Measurements from ENCODE around the gene PSMD14. TPM values are rescaled to one million over a fixed set of nuclear protein-coding genes. Genes with fewer than 3 reads are reported as not detected.

Gene PSMD14
- total RNA-seq, 2 experiments from 2014 or later: 17.1 to 22.1 TPM

DNA sequence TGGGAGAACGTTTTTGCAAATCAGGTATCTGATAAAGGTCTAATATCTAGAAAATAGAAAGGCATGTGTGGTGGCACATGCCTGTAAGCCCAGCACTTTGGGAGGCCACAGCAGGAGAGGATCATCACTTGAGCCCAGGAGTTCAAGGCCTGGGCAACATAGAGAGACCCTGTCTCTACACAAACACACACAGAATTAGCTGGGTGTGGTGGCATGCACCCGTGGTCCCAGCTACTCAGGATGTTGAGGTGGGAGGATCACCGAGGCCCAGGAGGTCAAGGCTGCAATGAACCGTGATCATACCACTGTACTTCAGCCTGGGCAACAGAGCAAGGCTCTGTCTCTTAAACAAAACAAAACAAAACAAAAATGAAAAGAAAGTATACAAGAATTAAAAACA lies 94.1 kb downstream of the PSMD14 start:
- CTCF ChIA-PET: no interaction called here

DNA sequence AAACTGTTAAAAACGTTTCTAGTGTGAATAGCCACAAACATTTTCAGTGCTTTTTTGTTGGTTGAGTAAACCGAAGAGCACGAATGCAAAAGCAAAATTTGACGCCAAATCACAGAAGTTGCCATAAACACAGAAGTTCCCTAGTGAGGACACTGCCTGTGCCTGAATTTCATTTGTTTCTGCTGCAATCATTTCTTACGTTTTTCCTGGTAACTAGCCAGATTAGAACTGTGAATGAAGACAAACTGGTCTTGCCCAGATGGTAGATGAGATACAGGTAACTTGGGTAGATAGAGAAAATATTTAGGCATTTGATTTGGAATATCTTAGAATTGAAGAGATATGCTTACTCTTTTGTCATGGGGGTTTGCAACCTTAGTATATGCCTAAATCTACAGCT lies 98.1 kb downstream of the PSMD14 start:
- no peak overlapping the region for H3K27ac Mint-ChIP-seq
- CTCF ChIA-PET: no interaction called here
- Histone ChIP-seq H3K4me1 (ENCODE audit: insufficient read depth, low read length) (no peaks in the 10 kb centered on the region), H3K4me3 (ENCODE audit: low read length) (no peak overlapping the region), H3K36me3 (ENCODE audit: insufficient read depth, low read length) (peaks cover 7% of the 10 kb centered on the region), H3K9me3 (ENCODE audit: control insufficient read depth in 1 of 2, insufficient read depth in 1 of 2, low read length in 2 of 2) (no peaks in the 10 kb centered on the region), H3K27me3 (ENCODE audit: control insufficient read depth in 1 of 2, insufficient read depth in 2 of 2, low read length in 2 of 2) (no peaks in the 10 kb centered on the region), H3K27ac (ENCODE audit: low read depth in 1 of 2, low read length in 2 of 2) (no peak overlapping the region)
- peaks cover 8% of the 10 kb centered on the region for H3K36me3 Mint-ChIP-seq (ENCODE audit: low read depth)
- no peaks in the 10 kb centered on the region for H3K4me1 Mint-ChIP-seq (ENCODE audit: low read depth)
- no peaks in the 10 kb centered on the region for H3K27me3 Mint-ChIP-seq
- POLR2A ChIA-PET: no interaction called here
- H3K9me3 Mint-ChIP-seq: no peaks in the 10 kb centered on the region
- TF ChIP-seq, protein P1, sequence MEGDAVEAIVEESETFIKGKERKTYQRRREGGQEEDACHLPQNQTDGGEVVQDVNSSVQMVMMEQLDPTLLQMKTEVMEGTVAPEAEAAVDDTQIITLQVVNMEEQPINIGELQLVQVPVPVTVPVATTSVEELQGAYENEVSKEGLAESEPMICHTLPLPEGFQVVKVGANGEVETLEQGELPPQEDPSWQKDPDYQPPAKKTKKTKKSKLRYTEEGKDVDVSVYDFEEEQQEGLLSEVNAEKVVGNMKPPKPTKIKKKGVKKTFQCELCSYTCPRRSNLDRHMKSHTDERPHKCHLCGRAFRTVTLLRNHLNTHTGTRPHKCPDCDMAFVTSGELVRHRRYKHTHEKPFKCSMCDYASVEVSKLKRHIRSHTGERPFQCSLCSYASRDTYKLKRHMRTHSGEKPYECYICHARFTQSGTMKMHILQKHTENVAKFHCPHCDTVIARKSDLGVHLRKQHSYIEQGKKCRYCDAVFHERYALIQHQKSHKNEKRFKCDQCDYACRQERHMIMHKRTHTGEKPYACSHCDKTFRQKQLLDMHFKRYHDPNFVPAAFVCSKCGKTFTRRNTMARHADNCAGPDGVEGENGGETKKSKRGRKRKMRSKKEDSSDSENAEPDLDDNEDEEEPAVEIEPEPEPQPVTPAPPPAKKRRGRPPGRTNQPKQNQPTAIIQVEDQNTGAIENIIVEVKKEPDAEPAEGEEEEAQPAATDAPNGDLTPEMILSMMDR (IDR thresholded peaks at IDR 0.05): no peak
- DNase-seq (no peak), ATAC-seq (ENCODE audit: poor library complexity) (no peak)
- intact Hi-C loops (cut with DNase I, micrococcal nuclease): no loop called here
- H3K4me3 Mint-ChIP-seq: no peak overlapping the region

More for the DNA sequence above, 94.1 kb downstream of the PSMD14 start:
- Histone ChIP-seq H3K27ac (ENCODE audit: low read depth in 1 of 2, low read length in 2 of 2) (no peak overlapping the region), H3K4me1 (ENCODE audit: insufficient read depth, low read length) (no peaks in the 10 kb centered on the region), H3K36me3 (ENCODE audit: insufficient read depth, low read length) (peaks cover 23% of the 10 kb centered on the region), H3K4me3 (ENCODE audit: low read length) (no peak overlapping the region), H3K27me3 (ENCODE audit: control insufficient read depth in 1 of 2, insufficient read depth in 2 of 2, low read length in 2 of 2) (no peaks in the 10 kb centered on the region), H3K9me3 (ENCODE audit: control insufficient read depth in 1 of 2, insufficient read depth in 1 of 2, low read length in 2 of 2) (no peaks in the 10 kb centered on the region)
- Mint-ChIP-seq H3K4me3 (no peak overlapping the region), H3K9me3 (no peaks in the 10 kb centered on the region), H3K27ac (no peak overlapping the region), H3K27me3 (no peaks in the 10 kb centered on the region), H3K4me1 (ENCODE audit: low read depth) (no peaks in the 10 kb centered on the region), H3K36me3 (ENCODE audit: low read depth) (peaks cover 26% of the 10 kb centered on the region)
- ATAC-seq (ENCODE audit: poor library complexity) (no peak), DNase-seq (no peak)
- TF ChIP-seq, protein P1 (IDR thresholded peaks at IDR 0.05): no peak
- intact Hi-C loops (cut with DNase I, micrococcal nuclease): no loop called here
- POLR2A ChIA-PET: interaction anchor here (1.4 kb wide), 1 partner anchor 11 kb away, joined by 4 read pairs; no protein-coding TSS in a partner anchor

DNA sequence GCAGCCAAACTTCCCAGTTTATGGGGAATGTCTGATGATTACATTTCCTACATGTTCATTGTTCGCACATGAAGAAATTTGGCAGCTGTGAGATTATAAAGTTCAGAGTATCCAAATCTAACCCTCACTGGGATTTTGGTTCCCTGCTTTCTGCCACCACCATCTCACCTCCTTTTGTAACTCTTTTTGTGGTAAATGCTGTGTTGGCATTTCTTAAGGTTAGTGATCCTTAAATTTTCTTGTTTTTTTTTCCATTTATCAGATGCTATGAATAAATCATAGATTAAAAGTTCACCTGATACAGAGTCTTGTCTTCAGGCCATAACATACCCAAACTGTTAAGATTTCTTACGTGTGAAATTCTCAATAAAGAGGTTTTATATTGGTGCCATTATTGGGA lies 99.4 kb downstream of the PSMD14 start:
- H3K27me3 Mint-ChIP-seq: no peaks in the 10 kb centered on the region
- H3K4me1 ChIP-seq (ENCODE audit: insufficient read depth, low read length): no peaks in the 10 kb centered on the region
- H3K9me3 ChIP-seq (ENCODE audit: control insufficient read depth in 1 of 2, insufficient read depth in 1 of 2, low read length in 2 of 2): no peaks in the 10 kb centered on the region
- H3K36me3 Mint-ChIP-seq (ENCODE audit: low read depth): peaks cover 13% of the 10 kb centered on the region
- H3K9me3 Mint-ChIP-seq: no peaks in the 10 kb centered on the region
- no peak overlapping the region for H3K4me3 ChIP-seq (ENCODE audit: low read length)
- TF ChIP-seq, protein P1 (IDR thresholded peaks at IDR 0.05): no peak
- H3K27me3 ChIP-seq (ENCODE audit: control insufficient read depth in 1 of 2, insufficient read depth in 2 of 2, low read length in 2 of 2): no peaks in the 10 kb centered on the region
- H3K4me1 Mint-ChIP-seq (ENCODE audit: low read depth): no peaks in the 10 kb centered on the region
- ATAC-seq (ENCODE audit: poor library complexity) (no peak), DNase-seq (no peak)
- no peak overlapping the region for H3K27ac Mint-ChIP-seq
- ChIA-PET CTCF (no interaction called here), POLR2A (no interaction called here)
- no peak overlapping the region for H3K4me3 Mint-ChIP-seq
- intact Hi-C loops (cut with DNase I, micrococcal nuclease): no loop called here
- H3K27ac ChIP-seq (ENCODE audit: low read depth in 1 of 2, low read length in 2 of 2): no peak overlapping the region
- no peaks in the 10 kb centered on the region for H3K36me3 ChIP-seq (ENCODE audit: insufficient read depth, low read length)

Data from CD4-positive, alpha-beta T cell (primary cell).